GM18519 (cell line): Measurements from ENCODE around the gene PSAT1.

Experiments
- ATAC-seq: cut with Tn5 transposase; IDR thresholded peaks from one replicate; pipeline ENCODE4 v1.9.1; 2021; ENCODE audit warnings: mild to moderate bottlenecking, moderate library complexity; ENCODE audit not compliant: unreplicated experiment, low FRiP score

PSAT1 gene

GRCh38 chr9:78314953-78315870 is 18.3 kb downstream of the PSAT1 start:
- ATAC-seq, result no peak

GRCh38 chr9:78316166-78316892 is 19.4 kb downstream of the PSAT1 start:
- ATAC-seq, result no peak

- no peak for ATAC-seq
These were observed 22.5 kb downstream of the PSAT1 start for GRCh38 chr9:78319197-78320029.

GRCh38 chr9:78320030-78320693 is 23.2 kb downstream of the PSAT1 start:
- ATAC-seq, result no peak

- no peak for ATAC-seq
These were observed 24.1 kb downstream of the PSAT1 start for GRCh38 chr9:78320875-78321496.

GRCh38 chr9:78321505-78321904 is 24.6 kb downstream of the PSAT1 start:
- no peak for ATAC-seq

- no peak for ATAC-seq
These were observed 27.2 kb downstream of the PSAT1 start for GRCh38 chr9:78324068-78324650.

GRCh38 chr9:78324682-78325081 is 27.8 kb downstream of the PSAT1 start:
- ATAC-seq, result no peak

GRCh38 chr9:78325343-78325742 is 28.4 kb downstream of the PSAT1 start:
- ATAC-seq, result no peak

GRCh38 chr9:78325846-78326360 is 29.0 kb downstream of the PSAT1 start:
- ATAC-seq, result no peak

GRCh38 chr9:78326564-78326963 is 29.6 kb downstream of the PSAT1 start:
- no peak for ATAC-seq

GRCh38 chr9:78332381-78332780 is 35.5 kb downstream of the PSAT1 start:
- ATAC-seq, result no peak

GRCh38 chr9:78348848-78349247 is 51.9 kb downstream of the PSAT1 start:
- ATAC-seq, result no peak

- ATAC-seq, result no peak
These were observed 54.9 kb downstream of the PSAT1 start for GRCh38 chr9:78351816-78352215.

GRCh38 chr9:78354324-78354973 is 57.5 kb downstream of the PSAT1 start:
- ATAC-seq, result no peak

GRCh38 chr9:78354989-78355388 is 58.1 kb downstream of the PSAT1 start:
- no peak for ATAC-seq

- ATAC-seq, result no peak
These were observed 59.7 kb downstream of the PSAT1 start for GRCh38 chr9:78356634-78357033.

- ATAC-seq, result peak; percentile 69
These were observed 60.4 kb downstream of the PSAT1 start for GRCh38 chr9:78357165-78357873.
